MM.1S (cell line): ENCODE measurements around the gene CD9.

Source experiments
- DNase-seq: peaks from one replicate; pipeline ENCODE4 v3.0.0-alpha.2; 2015
- H2AFZ ChIP-seq: fragments of 300-600 bp; sonication (generic); 2 replicates; pipeline ENCODE4 v1.6.0; 2016; ENCODE audit warnings: antibody characterized with exemption, low read length
- H3F3A ChIP-seq: fragments of 300-600 bp; sonication (generic); 2 replicates; pipeline ENCODE4 v1.6.1; 2016; ENCODE audit warnings: mild to moderate bottlenecking, antibody characterized with exemption, low read length, moderate library complexity, mixed read lengths; ENCODE audit not compliant: insufficient read depth
- H3K27ac ChIP-seq: fragments of 300-600 bp; sonication (generic); 2 replicates; pipeline ENCODE4 v1.5.1; 2016; ENCODE audit warnings: mild to moderate bottlenecking, low read length
- H3K27me3 ChIP-seq: fragments of 300-600 bp; sonication (generic); replicated peaks from 2 replicates; pipeline ENCODE4 v1.6.0; 2016; ENCODE audit warnings: low read length; ENCODE audit not compliant: insufficient read depth
- H3K36me3 ChIP-seq: fragments of 300-600 bp; sonication (generic); replicated peaks from 2 replicates; pipeline ENCODE4 v1.6.1; 2016; ENCODE audit warnings: mild to moderate bottlenecking, low read length, mixed read lengths; ENCODE audit not compliant: insufficient read depth
- H3K4me1 ChIP-seq: fragments of 300-600 bp; sonication (generic); 2 replicates; pipeline ENCODE4 v1.6.1; 2016; ENCODE audit warnings: low read length, mixed read lengths
- H3K4me2 ChIP-seq: fragments of 300-600 bp; sonication (generic); 2 replicates; pipeline ENCODE4 v1.6.0; 2016; ENCODE audit warnings: low read depth, low read length
- H3K4me3 ChIP-seq: fragments of 300-600 bp; sonication (generic); 2 replicates; pipeline ENCODE4 v1.5.1; 2016; ENCODE audit warnings: low read length, mixed read lengths
- H3K79me2 ChIP-seq: fragments of 300-600 bp; sonication (generic); 2 replicates; pipeline ENCODE4 v1.6.1; 2016; ENCODE audit warnings: mixed run types, low read length, mixed read lengths
- H3K9ac ChIP-seq: fragments of 300-600 bp; sonication (generic); 2 replicates; pipeline ENCODE4 v1.6.1; 2016; ENCODE audit warnings: low read length, mixed read lengths
- H3K9me2 ChIP-seq: fragments of 300-600 bp; sonication (generic); replicated peaks from 2 replicates; pipeline ENCODE4 v1.6.1; 2016; ENCODE audit warnings: mild to moderate bottlenecking, low read length, mixed read lengths; ENCODE audit not compliant: insufficient read depth
- H3K9me3 ChIP-seq: fragments of 300-600 bp; sonication (generic); replicated peaks from 2 replicates; pipeline ENCODE4 v1.6.1; 2016; ENCODE audit warnings: mild to moderate bottlenecking, low read length, mixed read lengths; ENCODE audit not compliant: insufficient read depth
- H4K20me1 ChIP-seq: fragments of 300-600 bp; sonication (generic); 2 replicates; pipeline ENCODE4 v1.6.1; 2016; ENCODE audit warnings: mild to moderate bottlenecking, low read length, moderate library complexity, mixed read lengths; ENCODE audit not compliant: insufficient read depth
- EZH2 ChIP-seq: fragments of 300-600 bp; sonication (generic); optimal IDR thresholded peaks from 2 replicates; pipeline ENCODE3; 2017; ENCODE audit warnings: low read depth, mild to moderate bottlenecking, antibody characterized with exemption, low read length, mixed read lengths
- EZH2phosphoT487 ChIP-seq: fragments of 300-600 bp; sonication (generic); IDR thresholded peaks from 2 replicates; pipeline ENCODE4 v1.6.1; 2018; ENCODE audit warnings: antibody characterized with exemption, low read length
- TF ChIP-seq, protein P1 (sequence below): fragments of 300-600 bp; sonication (generic); IDR thresholded peaks from 2 replicates; pipeline ENCODE4 v1.5.1; 2016; ENCODE audit warnings: antibody characterized with exemption, low read length, mixed read lengths

The CD9 gene, protein sequence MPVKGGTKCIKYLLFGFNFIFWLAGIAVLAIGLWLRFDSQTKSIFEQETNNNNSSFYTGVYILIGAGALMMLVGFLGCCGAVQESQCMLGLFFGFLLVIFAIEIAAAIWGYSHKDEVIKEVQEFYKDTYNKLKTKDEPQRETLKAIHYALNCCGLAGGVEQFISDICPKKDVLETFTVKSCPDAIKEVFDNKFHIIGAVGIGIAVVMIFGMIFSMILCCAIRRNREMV

DNA sequence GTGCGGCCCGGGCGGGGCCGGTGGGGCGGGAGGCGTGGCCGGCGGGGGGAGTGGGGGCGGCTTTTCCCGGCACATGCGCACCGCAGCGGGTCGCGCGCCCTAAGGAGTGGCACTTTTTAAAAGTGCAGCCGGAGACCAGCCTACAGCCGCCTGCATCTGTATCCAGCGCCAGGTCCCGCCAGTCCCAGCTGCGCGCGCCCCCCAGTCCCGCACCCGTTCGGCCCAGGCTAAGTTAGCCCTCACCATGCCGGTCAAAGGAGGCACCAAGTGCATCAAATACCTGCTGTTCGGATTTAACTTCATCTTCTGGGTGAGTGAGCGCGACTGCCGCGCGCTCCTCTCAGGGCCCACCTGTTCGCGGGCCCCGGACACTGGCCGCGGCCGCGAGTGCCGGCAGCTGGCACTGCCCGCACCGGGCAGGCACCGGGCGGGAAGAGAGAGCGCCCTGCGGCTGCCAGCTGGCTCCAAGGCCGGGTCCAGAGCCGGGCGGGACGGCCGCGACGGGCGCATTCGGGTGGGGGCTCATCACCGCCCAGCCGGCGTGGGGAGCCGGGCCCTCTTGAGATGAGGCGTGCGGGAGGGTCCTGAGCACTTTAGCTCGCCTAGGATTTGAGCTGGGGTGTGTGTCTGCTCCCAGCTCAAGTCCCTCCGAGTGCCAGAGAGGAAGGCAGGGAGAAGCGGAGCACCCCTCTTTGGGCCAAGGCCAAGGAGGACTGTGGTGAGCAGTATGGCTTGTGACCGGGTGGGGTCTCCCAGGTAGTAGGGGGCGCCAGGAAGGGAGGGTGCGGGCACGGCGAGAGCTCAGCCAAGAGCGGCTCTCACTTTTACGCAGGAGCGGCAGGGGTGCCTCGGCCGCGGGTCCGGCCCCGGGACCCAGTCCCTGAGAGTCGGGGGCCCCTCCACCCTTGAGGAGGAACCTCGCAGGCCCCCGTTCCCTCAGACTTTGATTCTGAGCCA, at the start of gene CD9:
Gene CD9 (plus strand): TSS at position 145 of the 957 bp plus-strand sequence. CDS start 100 bp downstream, at position 245.
- peaks cover 53% of the 10 kb centered on the region for H3K79me2 ChIP-seq
- H2AFZ ChIP-seq: peak within 1 kb of the TSS; percentile 73
- no peak for TF ChIP-seq EZH2phosphoT487
- TF ChIP-seq EZH2: no peak
- TF ChIP-seq, protein P1, sequence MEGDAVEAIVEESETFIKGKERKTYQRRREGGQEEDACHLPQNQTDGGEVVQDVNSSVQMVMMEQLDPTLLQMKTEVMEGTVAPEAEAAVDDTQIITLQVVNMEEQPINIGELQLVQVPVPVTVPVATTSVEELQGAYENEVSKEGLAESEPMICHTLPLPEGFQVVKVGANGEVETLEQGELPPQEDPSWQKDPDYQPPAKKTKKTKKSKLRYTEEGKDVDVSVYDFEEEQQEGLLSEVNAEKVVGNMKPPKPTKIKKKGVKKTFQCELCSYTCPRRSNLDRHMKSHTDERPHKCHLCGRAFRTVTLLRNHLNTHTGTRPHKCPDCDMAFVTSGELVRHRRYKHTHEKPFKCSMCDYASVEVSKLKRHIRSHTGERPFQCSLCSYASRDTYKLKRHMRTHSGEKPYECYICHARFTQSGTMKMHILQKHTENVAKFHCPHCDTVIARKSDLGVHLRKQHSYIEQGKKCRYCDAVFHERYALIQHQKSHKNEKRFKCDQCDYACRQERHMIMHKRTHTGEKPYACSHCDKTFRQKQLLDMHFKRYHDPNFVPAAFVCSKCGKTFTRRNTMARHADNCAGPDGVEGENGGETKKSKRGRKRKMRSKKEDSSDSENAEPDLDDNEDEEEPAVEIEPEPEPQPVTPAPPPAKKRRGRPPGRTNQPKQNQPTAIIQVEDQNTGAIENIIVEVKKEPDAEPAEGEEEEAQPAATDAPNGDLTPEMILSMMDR: no peak
- peak within 1 kb of the TSS; percentile 73 for H3K4me2 ChIP-seq
- H3K27me3 ChIP-seq: no peaks in the 10 kb centered on the region
- peak; percentile 81 for DNase-seq
- H3K36me3 ChIP-seq: no peaks in the 10 kb centered on the region
- no peaks in the 10 kb centered on the region for H3K9me3 ChIP-seq
- no peaks in the 10 kb centered on the region for H3K9me2 ChIP-seq
- H3K4me3 ChIP-seq: peak within 1 kb of the TSS; percentile 99
- peaks cover 26% of the 10 kb centered on the region for H3K4me1 ChIP-seq
- 0 out of 2 replicates have a peak, but pooled peaks cover 3% of the 10 kb centered on the region for H3F3A ChIP-seq
- H3K9ac ChIP-seq: peak within 1 kb of the TSS; percentile 90
- H4K20me1 ChIP-seq: no peaks in the 10 kb centered on the region
- peak within 1 kb of the TSS; percentile 44; the same call in 1 of the 2 replicates for H3K27ac ChIP-seq

DNA sequence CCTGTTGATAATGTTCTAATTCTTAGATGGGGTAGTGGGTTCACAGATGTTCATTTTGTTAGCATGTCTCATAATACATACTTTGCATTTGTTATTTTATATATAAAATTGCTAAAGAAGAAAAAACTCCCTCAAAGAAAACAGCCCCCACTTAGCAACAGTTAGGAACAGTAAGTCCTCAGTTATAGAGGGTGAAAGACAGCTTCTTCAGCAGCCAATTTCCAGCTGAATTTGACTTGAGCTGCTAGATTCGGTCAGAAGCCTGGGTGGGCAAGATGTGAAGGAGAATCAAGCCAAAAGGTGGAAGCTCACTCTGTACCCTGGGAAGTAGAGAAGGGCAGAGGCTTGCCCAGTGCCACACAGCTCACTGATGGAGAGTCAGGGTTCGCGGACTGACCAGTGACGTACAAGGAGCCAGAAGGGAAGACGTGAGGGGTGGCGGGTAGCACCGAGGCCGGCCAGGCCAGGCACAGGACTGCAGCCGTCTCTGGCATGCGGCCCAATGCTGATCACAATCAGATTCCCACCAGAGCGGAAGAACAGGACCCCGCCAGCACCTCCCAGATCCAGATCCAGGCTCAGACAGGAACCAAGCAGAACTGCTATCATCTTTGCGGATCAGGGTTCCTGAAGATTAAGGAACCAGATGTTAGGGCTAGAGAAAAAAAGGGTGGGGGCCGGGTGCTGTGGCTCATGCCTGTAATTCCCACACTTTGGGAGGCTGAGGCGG, 45.3 kb upstream of the CD9 start:
- no peaks in the 10 kb centered on the region for H3K27me3 ChIP-seq
- no peaks in the 10 kb centered on the region for H3K9me3 ChIP-seq
- no peak overlapping the region for H3K27ac ChIP-seq
- H3K9ac ChIP-seq: no peak overlapping the region
- H3K36me3 ChIP-seq: no peaks in the 10 kb centered on the region
- no peaks in the 10 kb centered on the region for H3F3A ChIP-seq
- no peak overlapping the region for H2AFZ ChIP-seq
- H4K20me1 ChIP-seq: no peaks in the 10 kb centered on the region
- H3K79me2 ChIP-seq: no peaks in the 10 kb centered on the region
- no peak overlapping the region for H3K4me3 ChIP-seq
- no peak for DNase-seq
- H3K4me1 ChIP-seq: peaks cover 4% of the 10 kb centered on the region; the same call in 1 of the 2 replicates
- no peak overlapping the region for H3K4me2 ChIP-seq
- TF ChIP-seq, protein P1: no peak
- no peak for TF ChIP-seq EZH2
- no peak for TF ChIP-seq EZH2phosphoT487
- no peaks in the 10 kb centered on the region for H3K9me2 ChIP-seq

DNA sequence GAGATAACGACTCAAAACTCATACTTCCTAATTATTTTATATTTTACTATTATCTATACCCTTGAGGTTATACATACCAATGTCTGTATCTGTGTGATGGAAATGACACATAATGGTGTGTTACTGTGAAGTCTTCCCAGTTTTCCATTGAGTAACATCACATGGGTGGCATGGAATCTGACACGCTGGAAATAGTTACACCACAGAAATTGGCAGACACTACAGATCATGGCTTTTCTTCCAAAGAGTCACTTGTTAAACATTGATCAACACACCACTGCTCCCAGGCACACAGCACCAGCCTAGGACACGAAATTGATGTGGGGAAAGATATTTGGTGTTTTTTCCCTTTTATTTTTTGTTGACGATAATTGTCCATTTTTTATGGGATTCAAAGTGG, 42.7 kb upstream of the CD9 start:
- Histone ChIP-seq H2AFZ (no peak overlapping the region), H3K27ac (no peak overlapping the region), H3K9me3 (no peaks in the 10 kb centered on the region), H3K9ac (no peak overlapping the region), H4K20me1 (no peaks in the 10 kb centered on the region), H3K79me2 (no peaks in the 10 kb centered on the region), H3K9me2 (no peaks in the 10 kb centered on the region), H3K4me3 (no peak overlapping the region), H3K4me1 (peaks cover 4% of the 10 kb centered on the region; the same call in 1 of the 2 replicates), H3K36me3 (no peaks in the 10 kb centered on the region), H3K4me2 (no peak overlapping the region), H3F3A (no peaks in the 10 kb centered on the region), H3K27me3 (no peaks in the 10 kb centered on the region)
- DNase-seq: no peak
- TF ChIP-seq EZH2 (no peak), EZH2phosphoT487 (no peak)
- TF ChIP-seq, protein P1: no peak
